GM18502 (cell line): Measurements from ENCODE around the gene GK.
"Not testable (repeated sequence)": the region's sequence is repeated elsewhere in the genome, so short reads cannot be mapped to it uniquely, and the experiment has no call there.

ENCODE experiments used
- ATAC-seq: cut with Tn5 transposase; IDR thresholded peaks from one replicate; pipeline ENCODE4 v1.9.1; 2021; ENCODE audit warnings: mild to moderate bottlenecking; ENCODE audit not compliant: unreplicated experiment, poor library complexity

Gene GK

GRCh38 chrX:30653415-30654131 is at the start of gene GK:
TSS of gene GK (plus strand) at chrX:30653423. CDS start at chrX:30653538, 115 bp downstream.
- peak; percentile 7 for ATAC-seq

GRCh38 chrX:30607155-30607554 is 46.1 kb upstream of the GK start:
- no peak for ATAC-seq

DNA sequence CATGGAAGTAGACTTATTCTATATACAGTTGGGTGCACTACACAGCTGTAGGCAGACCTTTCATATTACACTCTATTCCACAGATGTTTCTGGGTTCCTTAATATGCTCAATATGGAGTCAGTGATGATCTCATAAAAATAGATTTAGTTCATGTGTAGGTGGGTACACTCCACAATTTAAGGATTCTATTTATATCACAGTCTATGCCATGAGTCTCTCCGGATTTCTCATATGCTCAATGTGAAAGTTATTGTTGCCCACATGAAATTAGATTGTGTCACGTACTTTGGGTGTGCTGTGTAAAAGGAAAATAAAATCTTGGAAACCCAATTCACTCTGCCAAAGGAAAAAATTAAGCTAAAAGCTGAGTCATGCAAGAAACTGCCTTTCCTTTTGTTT is 43.2 kb upstream of the GK start:
- ATAC-seq = no peak

DNA sequence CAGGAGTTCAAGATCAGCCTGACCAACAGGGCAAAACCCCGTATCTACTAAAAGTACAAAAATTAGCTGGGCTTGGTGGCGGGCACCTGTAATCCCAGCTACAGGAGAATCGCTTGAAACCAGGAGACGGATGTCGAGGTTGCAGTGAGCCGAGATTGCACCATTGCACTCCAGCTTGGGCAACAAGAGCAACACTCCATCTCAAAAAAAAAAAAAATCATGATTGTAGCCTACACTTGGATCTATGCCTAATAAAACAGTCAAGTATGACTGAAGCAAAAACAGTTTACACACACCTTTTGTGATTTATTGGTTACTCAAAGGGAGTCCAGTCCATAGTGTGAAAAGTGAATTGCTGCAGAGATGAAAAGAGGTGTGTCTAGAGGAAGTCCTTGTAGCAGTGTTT is 41.0 kb upstream of the GK start:
- no peak for ATAC-seq

DNA sequence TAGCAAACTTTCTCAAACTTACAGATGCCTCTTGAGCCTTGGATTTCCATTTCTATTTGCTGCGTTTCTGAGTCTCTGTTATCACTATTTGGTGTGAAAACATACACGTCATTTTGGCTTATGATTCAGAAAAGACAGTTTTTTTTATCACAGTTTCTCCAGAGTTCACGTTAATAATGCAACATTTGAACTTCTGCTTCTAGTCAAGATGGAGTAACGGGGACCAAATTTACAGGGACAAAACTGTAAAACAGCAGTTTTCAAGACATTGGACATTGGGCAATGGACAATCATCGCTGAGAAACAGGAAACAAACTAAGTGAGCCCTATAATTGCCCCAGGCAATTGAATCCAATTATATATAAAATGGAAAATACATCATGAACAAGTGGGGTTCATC is 39.5 kb upstream of the GK start:
- no peak for ATAC-seq

DNA sequence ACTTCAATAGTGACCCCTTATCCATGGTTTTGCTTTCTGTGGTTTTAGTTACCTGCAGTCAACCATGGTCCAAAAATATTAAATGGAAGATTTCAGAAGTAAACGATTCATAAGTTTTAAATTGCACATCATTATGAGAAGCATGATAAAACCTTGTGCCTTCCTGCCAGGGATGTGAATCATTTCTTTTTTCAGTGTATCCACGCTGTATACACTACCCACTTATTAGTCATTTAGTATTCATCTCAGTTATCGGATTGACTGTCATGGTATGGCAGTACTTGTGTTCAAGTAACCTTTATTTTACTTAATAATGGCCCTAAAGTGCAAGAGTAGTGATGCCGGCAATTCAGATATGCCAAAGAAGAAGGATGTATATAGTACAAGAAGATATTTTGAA is 38.0 kb upstream of the GK start:
- ATAC-seq = peak; percentile 65

DNA sequence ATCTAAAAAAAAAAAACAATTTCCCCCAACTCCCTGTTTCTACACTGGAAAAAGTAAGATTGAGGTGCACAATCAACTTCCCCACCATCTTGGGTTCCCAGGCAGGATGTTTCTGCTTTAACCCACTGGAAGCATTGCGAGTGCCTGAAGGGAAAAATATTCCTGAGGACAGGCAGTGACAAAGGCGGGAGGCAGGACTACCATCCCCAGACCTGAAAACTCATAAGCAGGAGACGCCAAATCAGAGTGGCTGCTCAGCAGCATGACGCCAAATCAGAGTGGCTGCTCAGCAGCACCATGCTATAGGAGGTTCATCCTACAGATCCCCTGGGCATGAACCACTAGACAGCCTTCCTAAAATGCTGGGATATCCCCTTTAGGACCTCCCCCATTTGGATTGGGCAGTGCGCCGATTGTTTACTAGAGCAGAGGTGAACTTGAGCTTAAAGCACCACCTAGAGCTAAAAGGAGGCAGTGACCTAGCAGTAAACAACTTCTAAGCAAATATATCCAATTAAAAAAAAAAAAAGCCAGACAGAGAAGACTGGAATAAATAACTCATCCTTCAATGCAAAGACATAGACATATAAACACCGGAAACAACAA is 35.0 kb upstream of the GK start:
- no peak for ATAC-seq

GRCh38 chrX:30620125-30620524 is 33.1 kb upstream of the GK start:
- ATAC-seq = no peak

GRCh38 chrX:30620980-30621618 is 32.1 kb upstream of the GK start:
- no peak for ATAC-seq

DNA sequence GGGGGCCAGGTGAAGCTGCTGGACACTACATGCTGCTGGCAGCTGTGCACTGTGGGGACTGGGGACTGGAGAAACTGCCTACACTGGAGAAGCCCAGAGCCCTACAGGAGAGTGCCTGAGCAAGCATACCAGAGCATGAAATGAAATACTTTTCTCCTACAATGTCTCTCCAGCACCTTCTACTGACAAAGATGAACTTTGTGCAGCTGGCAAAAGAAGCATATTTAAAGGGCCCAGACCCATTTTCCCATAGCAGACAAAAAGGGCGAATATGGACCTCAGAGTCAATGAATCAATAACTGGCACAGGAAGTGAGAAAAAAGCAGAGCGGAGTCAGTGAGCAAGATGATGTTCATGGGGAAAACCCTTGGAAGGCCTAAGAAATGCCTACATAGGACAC is 30.9 kb upstream of the GK start:
- no peak for ATAC-seq

DNA sequence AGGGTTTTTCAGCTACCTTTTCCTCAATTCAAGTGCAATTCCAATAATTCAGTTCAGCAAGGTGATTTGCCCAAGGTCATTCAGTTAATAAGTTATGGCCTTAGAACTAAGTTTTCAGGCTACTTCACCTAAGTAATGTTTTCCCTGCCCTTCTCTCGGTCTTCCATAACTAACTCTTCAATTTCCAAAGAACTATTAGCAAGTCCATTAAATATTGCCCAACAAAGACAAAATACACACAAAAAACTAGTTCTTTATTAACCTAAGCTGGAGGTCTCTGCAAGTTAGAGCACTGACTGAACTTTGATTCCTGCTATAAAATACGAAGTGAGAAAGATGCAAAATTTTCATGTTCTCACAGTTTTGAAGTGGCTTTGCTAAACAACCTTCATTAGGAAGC is 26.8 kb upstream of the GK start:
- ATAC-seq = no peak

- no peak for ATAC-seq
Observed at GRCh38 chrX:30627818-30628652, 25.2 kb upstream of the GK start.

DNA sequence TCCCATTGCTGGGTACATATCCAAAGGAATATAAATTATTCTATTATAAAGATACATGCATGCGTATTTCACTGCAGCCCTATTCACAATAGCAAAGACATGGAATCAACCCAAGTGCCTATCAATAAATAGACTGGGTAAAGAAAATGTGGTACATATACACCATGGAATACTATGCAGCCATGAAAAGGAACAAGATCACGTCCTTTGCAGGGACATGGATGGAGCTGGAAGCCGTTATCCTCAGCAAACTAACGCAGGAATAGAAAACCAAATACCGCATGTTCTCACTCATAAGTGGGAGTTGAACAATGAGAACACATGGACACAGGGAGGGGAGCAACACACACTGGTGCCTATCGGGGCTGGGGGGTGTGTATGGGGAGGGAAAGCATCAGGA is 19.2 kb upstream of the GK start:
- not testable (repeated sequence) for ATAC-seq

DNA sequence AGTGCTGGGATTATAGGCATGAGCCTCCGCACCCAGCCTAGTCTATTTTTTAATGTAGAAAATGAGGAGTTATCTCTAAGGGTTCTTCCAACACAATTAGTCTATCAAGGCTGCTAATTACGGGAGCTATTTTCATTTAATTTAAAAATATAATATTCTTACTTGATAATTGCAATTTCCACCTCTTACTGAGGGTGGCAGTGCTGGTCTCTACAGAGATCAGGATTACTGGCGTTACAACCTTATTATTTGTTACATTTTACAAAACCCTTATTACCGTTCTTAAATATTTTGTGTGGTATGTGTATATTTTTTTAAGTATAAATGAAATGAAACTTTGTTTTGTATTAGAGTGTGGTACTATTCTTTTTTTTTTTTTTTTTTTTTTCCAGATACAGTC is 17.6 kb upstream of the GK start:
- no peak for ATAC-seq

DNA sequence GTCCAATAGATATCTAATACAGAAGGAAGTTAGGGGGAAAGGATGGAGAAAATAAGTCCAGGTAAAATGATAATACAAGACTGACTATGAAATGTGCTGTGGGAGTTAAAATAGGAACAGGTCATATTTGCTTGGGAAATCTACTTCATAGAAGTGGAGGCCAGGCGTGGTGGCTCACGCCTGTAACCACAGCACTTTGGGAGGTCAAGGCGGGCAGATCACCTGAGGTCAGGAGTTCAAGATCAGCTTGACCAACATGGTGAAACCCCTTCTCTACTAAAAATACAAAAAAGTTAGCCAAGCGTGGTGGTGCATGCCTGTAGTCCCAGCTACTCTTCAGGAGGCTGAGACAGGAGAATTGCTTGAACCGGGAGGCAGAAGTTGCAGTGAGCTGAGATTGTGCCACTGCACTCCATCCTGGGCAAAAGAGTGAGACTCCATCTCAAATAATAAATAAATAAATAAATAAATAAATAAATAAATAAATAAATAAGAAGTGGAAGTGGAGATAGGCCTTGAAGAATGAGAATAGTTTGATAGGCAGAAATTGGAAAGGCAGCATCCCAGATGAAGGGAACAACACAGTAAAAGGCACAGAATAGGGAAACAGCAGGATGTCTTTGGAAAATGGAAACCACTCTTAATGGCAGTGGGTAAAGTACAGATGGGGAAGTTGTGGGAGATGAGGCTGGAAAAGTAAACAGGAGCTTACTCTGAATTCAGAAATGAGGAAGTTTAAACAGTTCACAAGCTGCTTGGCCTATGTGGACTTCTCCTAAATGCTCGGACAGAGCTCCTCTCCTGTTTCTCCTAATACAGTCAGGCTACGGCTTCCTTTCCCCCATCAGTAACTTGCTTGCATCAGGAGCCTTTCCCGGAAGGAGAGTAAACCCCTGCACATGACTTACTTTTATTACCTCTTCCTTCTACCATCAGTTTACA is 15.1 kb upstream of the GK start:
- ATAC-seq = no peak

DNA sequence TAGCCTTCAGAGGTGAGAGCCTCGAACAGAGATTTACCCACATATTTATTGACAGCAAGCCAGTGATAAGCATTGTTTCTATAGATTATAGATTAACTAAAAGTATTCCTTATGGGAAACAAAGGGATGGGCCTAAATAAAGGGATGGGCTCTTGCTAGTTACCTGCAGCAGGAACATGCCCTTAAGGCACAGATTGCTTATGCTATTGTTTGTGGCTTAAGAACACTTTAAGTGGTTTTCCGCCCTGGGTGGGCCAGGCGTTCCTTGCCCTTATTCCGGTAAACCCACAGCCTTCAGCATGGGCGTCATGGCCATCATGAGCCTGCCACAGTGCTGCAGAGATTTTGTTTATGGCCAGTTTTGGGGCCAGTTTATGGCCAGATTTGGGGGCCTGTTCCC is 13.5 kb upstream of the GK start:
- ATAC-seq = not testable (repeated sequence)

DNA sequence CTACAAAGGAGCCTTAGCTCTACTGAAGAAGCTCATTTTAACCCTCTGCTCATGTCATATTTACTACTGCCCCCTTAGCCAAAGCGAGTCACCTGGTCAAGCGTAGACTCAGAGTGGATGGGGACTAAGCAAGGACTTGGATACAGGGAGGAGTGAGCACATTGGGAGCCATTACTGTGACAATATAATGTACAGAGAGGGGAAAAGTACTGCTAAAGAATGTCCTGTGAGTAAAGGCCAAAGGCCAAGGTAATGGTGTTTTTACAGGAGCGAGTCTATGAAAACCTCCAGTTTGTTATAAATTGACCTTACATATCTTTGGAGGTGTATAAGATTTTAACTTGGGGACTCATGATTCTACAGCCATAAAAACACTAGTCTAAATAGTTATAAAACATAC is 10.6 kb upstream of the GK start:
- no peak for ATAC-seq

DNA sequence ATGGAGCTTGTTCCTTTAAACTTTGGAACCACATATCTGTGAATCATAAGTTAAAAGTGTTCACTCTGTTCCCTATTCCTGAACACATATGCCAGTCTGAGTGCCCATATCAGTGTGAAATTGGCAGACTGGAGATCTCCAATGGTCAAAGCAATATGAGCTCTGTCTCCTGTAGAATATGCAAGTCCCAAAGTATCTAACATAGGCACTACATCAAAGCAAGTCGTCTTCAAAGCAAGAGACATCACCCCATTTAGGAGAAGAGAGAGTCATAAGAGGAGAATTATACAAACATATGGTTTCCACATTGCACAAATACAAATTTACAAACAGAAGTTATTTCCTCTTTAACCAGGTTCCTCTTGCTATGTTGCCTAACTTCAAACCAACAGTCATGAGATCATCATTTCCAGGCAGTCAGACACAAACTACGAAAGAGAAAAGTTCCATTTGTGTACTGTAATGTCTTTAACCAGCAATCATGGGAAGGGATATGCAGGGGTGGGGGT is 9.9 kb upstream of the GK start:
- no peak for ATAC-seq

DNA sequence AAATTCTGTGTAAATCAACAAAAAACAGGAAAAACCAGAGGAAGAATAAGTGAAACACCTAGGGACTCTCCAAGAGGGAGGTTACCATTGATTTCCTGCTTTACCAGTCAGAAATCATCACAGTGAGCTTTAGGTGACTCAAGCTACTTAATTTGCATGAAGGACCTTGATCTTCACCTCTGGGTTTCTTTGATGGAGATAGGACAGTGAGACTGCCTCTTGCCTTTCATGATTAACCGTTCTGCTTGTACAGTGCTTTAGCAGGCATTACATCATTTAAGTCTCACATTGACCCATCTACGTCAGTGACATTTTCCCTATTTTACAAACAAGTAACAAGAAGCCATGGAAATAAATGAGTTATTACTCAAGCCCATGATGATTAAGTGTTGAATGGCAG is 3.4 kb upstream of the GK start:
- ATAC-seq = peak; percentile 20
